Measurements from ENCODE around the gene APOO. TPM values are rescaled to one million over a fixed set of nuclear protein-coding genes. Genes with fewer than 3 reads are reported as not detected.

Gene APOO
- total RNA-seq, 1 experiment from 2014 or later, result 95.3 TPM

DNA sequence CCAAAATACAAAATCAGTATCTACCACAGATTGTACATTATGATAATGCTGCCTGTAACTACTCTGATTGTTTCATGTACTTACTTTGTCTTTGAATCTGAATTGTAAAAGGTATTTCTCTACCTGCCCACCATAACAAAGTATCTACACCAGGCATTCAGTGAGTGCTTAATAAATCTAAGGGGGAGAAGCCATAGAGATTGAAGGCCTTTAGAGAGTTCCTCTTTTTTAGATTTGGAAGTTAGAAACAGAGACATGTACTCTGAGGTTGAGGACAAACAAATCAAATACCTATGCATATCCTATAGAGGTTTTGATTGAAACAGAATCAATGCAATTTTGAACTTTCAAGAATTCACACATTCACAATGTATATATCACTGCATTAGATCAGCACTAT is 82.1 kb downstream of the APOO start:
- Histone ChIP-seq H3T11ph (ENCODE audit: low read length) (no peak overlapping the region), H3K4me1 (ENCODE audit: insufficient read depth, low read length) (no peaks in the 10 kb centered on the region), H4K20me1 (ENCODE audit: control insufficient read depth, insufficient read depth, insufficient read length) (no peaks in the 10 kb centered on the region), H3K56ac (ENCODE audit: insufficient read length, low read depth, low read length) (no peak overlapping the region), H2BK5ac (ENCODE audit: insufficient read length, low read length) (no peak overlapping the region), H3K79me2 (ENCODE audit: insufficient read depth, low read length) (no peaks in the 10 kb centered on the region), H2BK120ac (ENCODE audit: low read depth, low read length, poor library complexity, severe bottlenecking) (no peak overlapping the region), H3K27me3 (ENCODE audit: insufficient read depth, low read length) (no peaks in the 10 kb centered on the region), H3K4me2 (ENCODE audit: insufficient read depth, insufficient read length, low read length) (no peak overlapping the region), H3K4ac (ENCODE audit: low read depth, low read length) (no peak overlapping the region), H2AK5ac (ENCODE audit: insufficient read length, low read length) (no peak overlapping the region), H4K8ac (replicated peaks; ENCODE audit: insufficient read length, low read depth, low read length) (no peak overlapping the region), H3K23me2 (ENCODE audit: insufficient read length, low read depth, low read length, poor library complexity, severe bottlenecking) (no peaks in the 10 kb centered on the region), H3K23ac (ENCODE audit: insufficient read length, low read depth, low read length) (no peak overlapping the region), H2BK15ac (ENCODE audit: low read depth, low read length) (no peak overlapping the region), H3K9me3 (ENCODE audit: control insufficient read depth, low read depth, low read length) (no peaks in the 10 kb centered on the region), H2BK12ac (ENCODE audit: insufficient read length, low read depth, low read length) (no peak overlapping the region), H3K79me1 (ENCODE audit: insufficient read depth, low read depth, low read length, poor library complexity, severe bottlenecking) (no peaks in the 10 kb centered on the region), H2BK20ac (ENCODE audit: low read depth, low read length, poor library complexity, severe bottlenecking) (no peak overlapping the region), H4K91ac (ENCODE audit: insufficient read length, low read depth, low read length) (no peak overlapping the region), H4K5ac (ENCODE audit: insufficient read length, low read depth, low read length) (no peak overlapping the region), H3K14ac (ENCODE audit: insufficient read depth, low read length) (no peak overlapping the region), H3K18ac (ENCODE audit: insufficient read length, low read depth, low read length) (no peak overlapping the region), H2AFZ (ENCODE audit: low read length) (no peak overlapping the region), H3K27ac (ENCODE audit: insufficient read length, low read depth, low read length) (no peak overlapping the region), H3K9ac (ENCODE audit: extremely low read depth, insufficient read length, low read length) (no peak overlapping the region)
- no peaks in the 10 kb centered on the region for H3K27me3 Mint-ChIP-seq (ENCODE audit: low read depth)
- TF ChIP-seq, protein P1, sequence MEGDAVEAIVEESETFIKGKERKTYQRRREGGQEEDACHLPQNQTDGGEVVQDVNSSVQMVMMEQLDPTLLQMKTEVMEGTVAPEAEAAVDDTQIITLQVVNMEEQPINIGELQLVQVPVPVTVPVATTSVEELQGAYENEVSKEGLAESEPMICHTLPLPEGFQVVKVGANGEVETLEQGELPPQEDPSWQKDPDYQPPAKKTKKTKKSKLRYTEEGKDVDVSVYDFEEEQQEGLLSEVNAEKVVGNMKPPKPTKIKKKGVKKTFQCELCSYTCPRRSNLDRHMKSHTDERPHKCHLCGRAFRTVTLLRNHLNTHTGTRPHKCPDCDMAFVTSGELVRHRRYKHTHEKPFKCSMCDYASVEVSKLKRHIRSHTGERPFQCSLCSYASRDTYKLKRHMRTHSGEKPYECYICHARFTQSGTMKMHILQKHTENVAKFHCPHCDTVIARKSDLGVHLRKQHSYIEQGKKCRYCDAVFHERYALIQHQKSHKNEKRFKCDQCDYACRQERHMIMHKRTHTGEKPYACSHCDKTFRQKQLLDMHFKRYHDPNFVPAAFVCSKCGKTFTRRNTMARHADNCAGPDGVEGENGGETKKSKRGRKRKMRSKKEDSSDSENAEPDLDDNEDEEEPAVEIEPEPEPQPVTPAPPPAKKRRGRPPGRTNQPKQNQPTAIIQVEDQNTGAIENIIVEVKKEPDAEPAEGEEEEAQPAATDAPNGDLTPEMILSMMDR (conservative IDR thresholded peaks at IDR 0.05), result no peak
- no peak overlapping the region for H3K4me3 Mint-ChIP-seq
- DNase-seq, result no peak
- H3K4me1 Mint-ChIP-seq, result no peaks in the 10 kb centered on the region
- no peaks in the 10 kb centered on the region for H3K9me3 Mint-ChIP-seq
- H3K36me3 Mint-ChIP-seq (ENCODE audit: insufficient read depth in 1 of 3, low read depth in 3 of 3), result no peaks in the 10 kb centered on the region; a peak in 1 of 7 replicates
- H3K27ac Mint-ChIP-seq, result no peak overlapping the region

Measured in H9 (cell line).